ENCODE data around the gene USP1.

USP1 gene

GRCh38 chr1:62428351-62428750, 8.5 kb upstream of the USP1 start:
- no peak for DNase-seq

DNA sequence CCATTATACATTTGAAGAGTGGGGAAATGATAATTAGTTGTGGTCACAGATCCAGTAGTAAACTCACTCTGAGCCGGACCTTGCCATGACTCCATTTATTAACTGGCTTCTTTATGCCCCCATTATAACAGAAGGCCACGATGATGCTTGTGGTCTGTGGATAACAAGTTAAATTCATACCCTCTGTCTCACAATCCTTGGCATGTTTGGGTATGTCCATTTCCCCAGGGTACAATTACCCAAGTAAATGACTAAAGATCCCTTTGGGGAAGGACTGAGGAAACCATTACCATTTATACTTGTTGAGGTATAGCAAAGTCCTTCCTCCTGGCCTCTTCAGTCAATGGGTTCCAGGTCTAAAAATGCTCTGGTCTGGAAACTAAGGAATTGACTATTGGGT, 7.3 kb upstream of the USP1 start:
- no peak for DNase-seq

DNA sequence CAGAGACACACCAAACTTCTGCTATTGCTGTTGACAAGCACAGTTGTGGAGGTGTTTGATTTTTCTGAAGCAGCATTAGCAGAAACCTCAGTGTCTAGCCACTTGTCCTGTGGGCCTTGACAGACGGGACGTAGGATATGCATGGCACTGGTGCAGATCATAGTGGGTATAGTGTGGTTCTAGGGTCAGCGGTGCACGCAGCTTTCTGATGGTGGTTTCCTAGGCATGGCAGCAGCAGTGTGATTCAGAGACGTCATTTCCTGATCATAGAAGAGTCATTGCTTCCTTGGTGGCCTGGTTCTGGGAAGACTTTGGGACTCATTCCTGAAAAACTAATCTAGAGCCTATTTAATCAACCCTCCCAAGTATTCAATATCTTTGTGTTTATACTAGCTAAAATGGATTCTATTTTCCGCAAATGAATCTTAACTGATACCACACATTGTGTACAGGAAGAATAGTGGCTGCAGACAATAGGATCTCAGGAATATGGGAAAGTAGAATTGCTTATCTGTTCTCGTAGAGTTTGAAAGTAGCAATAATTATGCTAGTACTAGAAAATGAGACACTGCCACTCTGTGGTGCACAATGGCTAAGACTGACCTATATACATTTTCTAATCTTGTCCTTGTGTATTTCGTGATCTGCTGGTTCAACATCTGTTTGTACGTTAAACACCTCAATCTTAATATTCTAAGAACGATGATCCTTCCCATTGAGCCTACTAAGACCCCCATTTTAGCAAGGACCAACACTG, 2.8 kb upstream of the USP1 start:
- DNase-seq: no peak

DNA sequence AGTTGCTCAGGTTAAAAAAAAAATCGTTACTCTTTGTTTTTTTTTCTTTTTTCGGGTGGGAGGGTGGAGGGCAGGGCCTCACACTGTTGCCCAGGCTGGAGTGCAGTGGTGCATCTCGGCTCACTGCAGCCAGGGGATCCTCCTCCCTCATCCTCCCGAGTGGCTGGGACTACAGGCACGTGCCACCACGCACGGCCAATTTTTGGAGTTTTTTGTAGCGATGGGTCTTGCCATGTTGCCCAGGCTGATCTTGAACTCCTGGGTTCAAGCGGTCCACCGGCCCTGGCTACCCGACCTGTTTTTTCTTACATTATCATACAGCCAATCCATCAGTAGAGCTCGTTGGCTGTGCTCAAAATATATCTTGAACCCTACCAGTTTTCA, 2.2 kb upstream of the USP1 start:
- DNase-seq: no peak

- no peak for DNase-seq
These were observed 1.4 kb upstream of the USP1 start for GRCh38 chr1:62435231-62436038.

- no peak for DNase-seq
These were observed 797 bp upstream of the USP1 start for GRCh38 chr1:62436039-62436465.

GRCh38 chr1:62437273-62437940, 558 bp downstream of the USP1 start:
- DNase-seq: no peak

- no peak for DNase-seq
These were observed 1.3 kb downstream of the USP1 start for GRCh38 chr1:62438163-62438562.

GRCh38 chr1:62439652-62440371, 3.0 kb downstream of the USP1 start:
- DNase-seq: no peak

DNA sequence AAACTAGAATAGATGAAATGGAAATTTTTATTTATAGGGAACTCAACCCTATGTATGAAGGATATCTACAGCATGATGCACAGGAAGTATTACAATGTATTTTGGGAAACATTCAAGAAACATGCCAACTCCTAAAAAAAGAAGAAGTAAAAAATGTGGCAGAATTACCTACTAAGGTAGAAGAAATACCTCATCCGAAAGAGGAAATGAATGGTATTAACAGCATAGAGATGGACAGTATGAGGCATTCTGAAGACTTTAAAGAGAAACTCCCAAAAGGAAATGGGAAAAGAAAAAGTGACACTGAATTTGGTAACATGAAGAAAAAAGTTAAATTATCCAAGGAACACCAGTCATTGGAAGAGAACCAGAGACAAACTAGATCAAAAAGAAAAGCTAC, 7.9 kb downstream of the USP1 start:
- no peak for DNase-seq

GRCh38 chr1:62448221-62448933, 11.5 kb downstream of the USP1 start:
- DNase-seq: no peak

GRCh38 chr1:62450301-62450700, 13.5 kb downstream of the USP1 start:
- DNase-seq: no peak

GRCh38 chr1:62452951-62453350, 16.1 kb downstream of the USP1 start:
- DNase-seq: no peak

DNA sequence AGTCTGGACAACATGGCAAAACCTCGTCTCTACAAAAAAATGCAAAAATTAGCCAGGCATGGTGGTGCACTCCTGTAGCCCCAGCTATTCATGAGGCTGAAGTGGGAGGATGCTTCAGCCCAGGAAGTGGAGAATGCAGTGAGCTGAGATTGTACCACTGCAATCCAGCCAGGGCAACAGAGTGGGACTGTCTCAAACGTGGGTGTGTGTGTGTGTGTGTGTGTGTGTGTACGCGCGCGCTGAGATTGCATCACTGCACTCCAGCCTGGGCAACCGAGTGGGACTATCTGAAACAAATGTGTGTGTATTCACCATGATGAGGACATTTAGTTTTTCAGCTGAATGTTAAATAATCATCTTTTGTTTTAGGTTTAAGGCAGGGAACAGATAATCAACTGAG, 21.1 kb downstream of the USP1 start:
- DNase-seq: no peak

- no peak for DNase-seq
These were observed 25.5 kb downstream of the USP1 start for GRCh38 chr1:62462370-62462769.

DNA sequence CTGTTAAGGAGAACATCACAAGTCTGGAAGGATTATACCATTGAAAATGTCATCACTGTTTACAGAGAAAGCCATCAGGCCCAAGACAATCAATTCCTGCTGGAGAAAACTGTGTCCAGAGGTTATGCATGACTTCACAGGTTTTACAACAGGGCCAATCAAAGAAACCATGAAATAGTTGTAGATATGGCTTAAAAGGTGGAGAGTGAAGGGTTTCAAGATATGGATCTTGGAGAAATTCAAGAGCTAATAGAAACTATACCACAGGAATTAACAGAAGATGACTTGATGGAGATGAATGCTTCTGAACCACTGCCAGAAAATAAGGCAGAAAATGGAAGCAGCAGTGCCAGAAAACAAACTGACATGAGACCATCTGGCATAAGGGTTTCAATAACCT, 30.2 kb downstream of the USP1 start:
- DNase-seq: no peak

GRCh38 chr1:62476525-62477219, 39.8 kb downstream of the USP1 start:
- DNase-seq: no peak

- no peak for DNase-seq
These were observed 44.8 kb downstream of the USP1 start for GRCh38 chr1:62481681-62482080.

GRCh38 chr1:62484824-62485468, 48.1 kb downstream of the USP1 start:
- no peak for DNase-seq

- no peak for DNase-seq
These were observed 51.1 kb downstream of the USP1 start for GRCh38 chr1:62487956-62488355.

- no peak for DNase-seq
These were observed 55.7 kb downstream of the USP1 start for GRCh38 chr1:62492521-62492920.
